Activated T-cell treated with anti-CD3 and anti-CD28 coated beads for 48 hours (primary cell): ENCODE measurements around the gene UBR4.
A peak's percentile ranks its signal among the peaks of the same experiment; 100 is the strongest.
"Not testable (repeated sequence)": the region's sequence is repeated elsewhere in the genome, so short reads cannot be mapped to it uniquely, and the experiment has no call there.

ENCODE experiments used
- DNase-seq: peaks from one replicate; pipeline ENCODE4 v3.0.0-alpha.2; 2020; ENCODE audit warnings: low read depth

Gene UBR4

GRCh38 chr1:19209990-19210771 is at the start of gene UBR4:
Gene UBR4 (minus strand): TSS chr1:19210266. CDS start chr1:19210248, 18 bp downstream.
- DNase-seq: peak; percentile 98

GRCh38 chr1:19258353-19258752 is 48.3 kb upstream of the UBR4 start:
- no peak for DNase-seq

- no peak for DNase-seq
Measured at GRCh38 chr1:19257178-19257914, 47.3 kb upstream of the UBR4 start.

GRCh38 chr1:19256301-19256700 is 46.2 kb upstream of the UBR4 start:
- not testable (repeated sequence) for DNase-seq

- no peak for DNase-seq
Measured at GRCh38 chr1:19255288-19255687, 45.2 kb upstream of the UBR4 start.

GRCh38 chr1:19254416-19254815 is 44.4 kb upstream of the UBR4 start:
- no peak for DNase-seq

- peak; percentile 93 for DNase-seq
Measured at GRCh38 chr1:19251305-19252196, 41.5 kb upstream of the UBR4 start, which contains the start of the genes EMC1 and MRTO4. Gene EMC1 (minus strand): TSS chr1:19251524. CDS start chr1:19251509, 15 bp downstream. Gene MRTO4 (plus strand): TSS chr1:19251805. CDS start chr1:19251836, 31 bp downstream.

GRCh38 chr1:19250629-19251304 is 40.7 kb upstream of the UBR4 start:
- no peak for DNase-seq

- peak; percentile 61 for DNase-seq
Measured at GRCh38 chr1:19240673-19241538, 30.8 kb upstream of the UBR4 start.

- no peak for DNase-seq
Measured at GRCh38 chr1:19239876-19240275, 29.8 kb upstream of the UBR4 start.

- DNase-seq: no peak
Measured at GRCh38 chr1:19234224-19234623, 24.2 kb upstream of the UBR4 start.

- no peak for DNase-seq
Measured at GRCh38 chr1:19232524-19232846, 22.4 kb upstream of the UBR4 start.

- DNase-seq: not testable (repeated sequence)
Measured at GRCh38 chr1:19231736-19232523, 21.9 kb upstream of the UBR4 start.

GRCh38 chr1:19229828-19230325 is 19.8 kb upstream of the UBR4 start:
- DNase-seq: no peak

- no peak for DNase-seq
Measured at GRCh38 chr1:19229229-19229628, 19.2 kb upstream of the UBR4 start.

GRCh38 chr1:19222979-19223824 is 13.1 kb upstream of the UBR4 start:
- DNase-seq: no peak

- DNase-seq: no peak
Measured at GRCh38 chr1:19222573-19222972, 12.5 kb upstream of the UBR4 start.

GRCh38 chr1:19220991-19221390 is 10.9 kb upstream of the UBR4 start:
- DNase-seq: no peak
